Limb (tissue), 2 donors: Measurements from ENCODE around the gene FMNL2.

Experiments
- DNase-seq, 2 donors: peaks; one replicate each; pipeline ENCODE4 v3.0.0-alpha.2; 2016; ENCODE audit errors: extremely low spot score in 2 of 2

FMNL2 gene

GRCh38 chr2:152402780-152403759 lies 68.1 kb downstream of the FMNL2 start:
- no peak for DNase-seq

DNA sequence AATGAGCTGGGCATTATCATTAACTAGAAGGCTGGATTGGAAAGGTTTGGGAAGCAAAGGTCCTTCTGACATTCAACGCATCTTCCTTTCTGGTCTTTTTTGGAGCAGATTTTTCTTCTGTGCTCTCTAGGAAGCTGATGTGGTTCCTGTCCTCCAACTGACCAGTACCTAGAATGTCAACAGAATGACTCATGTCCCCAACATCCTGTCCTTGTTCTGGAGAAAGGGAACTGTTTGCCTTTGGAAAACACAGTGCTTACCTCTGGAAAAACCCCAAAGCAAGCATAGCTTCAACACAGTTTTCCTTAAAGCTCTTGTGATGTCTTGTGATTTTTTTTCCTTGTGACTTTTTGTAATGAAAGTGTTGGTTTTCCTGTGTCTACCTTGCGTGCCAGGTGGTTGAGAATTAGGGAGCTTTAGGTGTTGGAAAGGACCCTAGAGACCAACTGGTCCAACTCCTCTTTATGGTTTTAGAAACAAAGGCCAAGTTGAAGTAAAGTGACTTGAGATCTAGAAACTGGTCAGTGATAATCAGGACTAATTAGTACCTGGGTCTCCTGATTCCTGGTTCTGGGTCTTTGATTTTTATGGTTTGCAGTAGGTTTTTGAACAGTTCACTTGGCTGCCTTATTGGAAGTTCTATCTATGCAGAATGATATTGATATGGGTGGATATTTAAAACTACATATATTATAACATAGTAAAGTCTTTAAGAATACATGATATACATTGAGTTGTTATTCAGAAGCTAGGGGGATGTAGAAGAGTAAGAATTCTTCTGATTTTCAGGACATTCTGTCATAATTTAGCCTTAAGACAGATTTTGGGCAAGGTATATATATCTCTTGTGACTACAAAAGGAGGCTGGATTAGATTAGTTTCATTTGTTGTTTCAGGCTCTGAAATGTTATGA lies 70.5 kb downstream of the FMNL2 start:
- DNase-seq, result no peak

GRCh38 chr2:152406119-152406835 lies 71.3 kb downstream of the FMNL2 start:
- DNase-seq, result no peak

DNA sequence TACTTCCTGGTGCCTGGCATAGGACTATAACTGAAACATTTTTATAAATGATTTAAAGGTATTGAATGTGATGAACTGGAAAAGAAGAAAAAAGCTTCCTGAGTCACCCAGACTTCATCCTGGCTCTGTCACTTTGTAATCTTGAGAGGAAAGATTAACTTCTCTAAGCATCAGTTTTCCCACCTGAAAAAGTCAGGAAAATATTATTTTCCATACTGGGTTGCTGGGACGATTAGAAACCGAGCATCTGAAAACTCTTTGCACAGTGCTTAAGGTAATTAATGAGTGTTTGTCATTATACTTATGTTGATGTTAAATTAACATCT lies 71.8 kb downstream of the FMNL2 start:
- no peak for DNase-seq

- no peak for DNase-seq
Observed at GRCh38 chr2:152407204-152407721, 72.3 kb downstream of the FMNL2 start.

DNA sequence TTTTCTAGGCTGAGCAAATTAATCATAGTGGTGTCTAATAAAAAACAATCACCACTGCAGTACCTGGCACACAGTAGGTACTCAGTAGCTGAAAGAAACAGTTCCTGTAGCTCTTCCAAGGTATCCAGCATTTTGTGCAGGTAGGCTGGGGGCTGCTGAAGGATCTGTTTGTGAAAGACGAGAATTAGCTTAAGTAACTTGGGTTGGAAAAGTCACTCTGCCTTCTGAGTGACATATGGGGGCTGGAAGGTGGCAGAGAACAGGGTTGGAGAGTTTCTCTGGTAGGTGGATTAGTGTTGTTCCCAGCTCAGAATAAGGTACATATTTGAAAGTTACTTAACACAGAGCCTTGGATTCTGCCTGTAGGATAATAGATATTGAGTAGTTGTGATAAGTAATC lies 72.8 kb downstream of the FMNL2 start:
- DNase-seq, result no peak

- DNase-seq, result no peak
Observed at GRCh38 chr2:152408254-152408653, 73.3 kb downstream of the FMNL2 start.

- no peak for DNase-seq
Observed at GRCh38 chr2:152409386-152410164, 74.6 kb downstream of the FMNL2 start.

- no peak for DNase-seq
Observed at GRCh38 chr2:152410165-152410597, 75.2 kb downstream of the FMNL2 start.

- no peak for DNase-seq
Observed at GRCh38 chr2:152411154-152411553, 76.2 kb downstream of the FMNL2 start.

DNA sequence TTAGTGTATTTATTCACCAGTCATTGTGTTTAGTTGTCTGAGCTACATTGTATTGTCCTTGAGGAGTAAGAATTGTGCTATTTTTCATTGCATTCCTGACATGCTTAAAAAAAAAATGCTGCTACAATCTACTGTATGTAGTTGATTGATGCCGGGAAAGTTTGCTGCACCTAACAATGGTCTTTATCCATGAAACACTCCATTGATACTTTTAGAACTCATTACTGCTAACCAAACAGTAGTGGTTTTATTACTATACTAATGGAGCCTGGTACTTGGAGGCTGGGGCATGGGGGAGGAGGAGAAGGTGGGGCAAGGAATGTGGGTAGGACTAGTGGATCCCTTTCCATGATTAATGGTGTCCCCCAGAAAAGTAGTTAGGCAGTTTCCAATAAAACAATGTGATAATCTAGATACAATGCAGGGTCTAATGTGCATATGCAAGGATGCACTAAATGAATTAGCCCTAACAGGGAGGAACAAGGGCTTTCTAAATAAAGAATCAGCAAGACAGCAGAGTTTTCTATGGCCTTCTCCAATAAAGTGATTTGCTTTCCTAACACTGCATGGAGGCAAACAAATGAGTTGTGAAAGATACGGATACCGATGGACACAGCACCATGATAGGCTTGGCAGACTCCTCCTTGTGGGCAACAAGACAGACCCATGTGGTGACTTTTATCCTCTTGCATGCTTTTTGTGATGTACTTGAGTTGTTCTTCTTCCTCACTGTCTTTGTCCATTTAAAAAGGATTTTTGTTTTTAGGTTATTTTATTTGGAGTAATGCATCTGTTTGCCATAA lies 78.5 kb downstream of the FMNL2 start:
- no peak for DNase-seq

GRCh38 chr2:152415231-152415642 lies 80.3 kb downstream of the FMNL2 start:
- no peak for DNase-seq

GRCh38 chr2:152415796-152416195 lies 80.8 kb downstream of the FMNL2 start:
- DNase-seq, result no peak

- no peak for DNase-seq
Observed at GRCh38 chr2:152418688-152419087, 83.7 kb downstream of the FMNL2 start.

DNA sequence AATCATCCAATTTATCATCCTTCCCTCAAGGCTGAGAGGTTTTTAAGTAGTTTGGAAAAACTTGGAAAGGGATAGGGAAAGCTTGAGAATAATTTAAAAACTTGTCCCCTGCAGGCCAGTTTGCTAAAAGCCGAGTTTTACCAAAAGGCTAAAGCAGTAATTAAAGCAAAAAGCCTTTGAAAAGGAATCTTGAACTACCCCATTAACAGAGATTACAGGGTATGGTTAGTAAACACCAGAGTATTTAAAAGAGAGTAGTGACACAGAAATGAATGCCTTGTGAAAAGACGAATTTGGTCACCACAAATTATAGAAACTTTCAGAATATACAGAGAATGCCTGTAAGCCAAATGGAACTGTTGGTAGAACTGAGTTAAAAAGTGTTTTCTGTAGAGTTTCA lies 85.0 kb downstream of the FMNL2 start:
- no peak for DNase-seq

GRCh38 chr2:152420363-152420762 lies 85.4 kb downstream of the FMNL2 start:
- DNase-seq, result no peak

- no peak for DNase-seq
Observed at GRCh38 chr2:152420936-152421335, 86.0 kb downstream of the FMNL2 start.

- no peak for DNase-seq
Observed at GRCh38 chr2:152421521-152422370, 86.8 kb downstream of the FMNL2 start.

DNA sequence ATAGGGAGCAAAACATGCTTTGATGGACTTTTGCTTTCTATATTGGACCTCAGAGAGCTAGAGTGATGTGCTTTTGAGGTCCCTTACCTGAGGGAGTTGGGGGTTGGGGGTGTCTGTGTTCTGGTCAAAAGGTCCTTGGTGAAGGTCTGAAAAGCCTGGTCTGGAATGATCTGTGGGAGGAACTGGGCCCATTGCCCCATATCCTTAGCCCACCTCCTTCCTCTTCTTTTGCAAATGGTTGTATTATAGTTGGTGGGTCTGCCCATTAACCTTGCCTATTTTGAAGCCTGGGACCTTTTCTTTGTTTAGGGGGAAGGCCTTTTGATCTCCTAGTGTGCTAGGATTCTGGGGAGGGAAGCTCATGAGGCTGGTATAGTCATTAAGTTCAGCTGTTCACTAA lies 88.7 kb downstream of the FMNL2 start:
- DNase-seq, result no peak
